ENCODE data around the gene TMEM126A.

- TF ChIP-seq CTCF (conservative IDR thresholded peaks at IDR 0.05 in 1 of 2, IDR thresholded peaks at IDR 0.05 in 1 of 2; ENCODE audit: extremely low read depth in 1 of 2, insufficient read depth in 1 of 2, low read depth in 1 of 2, low read length in 2 of 2) (no peak), EZH2 (IDR thresholded peaks at IDR 0.05; ENCODE audit: borderline replicate concordance, low read length) (no peak)
Measured at GRCh38 chr11:85685125-85685819, 37.5 kb downstream of the TMEM126A start.

All from mammary epithelial cell (primary cell).